WTC11 (cell line): Measurements from ENCODE around the gene CD276. TPM values are rescaled to one million over a fixed set of nuclear protein-coding genes. Genes with fewer than 3 reads are reported as not detected.

Experiments used
- ATAC-seq: fragments of 200-7000 bp; cut with Tn5 transposase; 2 replicates; pipeline ENCODE4 v1.10.0; 2021; ENCODE audit warnings: mild to moderate bottlenecking, moderate library complexity
- CTCF ChIA-PET: fragments of 300-600 bp; sonication (Branson Sonifier 250); formaldehyde crosslinking; loops from one replicate; lab custom pipeline; 2021; ENCODE audit warnings: antibody characterized with exemption; lab: Charles Lee
- POLR2A ChIA-PET: fragments of 350-600 bp; sonication (Branson Sonifier 250); formaldehyde crosslinking; loops from one replicate; lab custom pipeline; 2021; ENCODE audit warnings: antibody characterized with exemption; lab: Charles Lee
- DNase-seq: peaks from one replicate; pipeline ENCODE4 v3.0.0; 2021; ENCODE audit warnings: low spot score
- H3K27ac Mint-ChIP-seq: 2 replicates; pipeline ENCODE4 v1.8.0; 2021; ENCODE audit warnings: mixed read lengths
- H3K27me3 Mint-ChIP-seq: 2 replicates; pipeline ENCODE4 v1.8.0; 2021; ENCODE audit warnings: low read depth, mild to moderate bottlenecking, moderate library complexity, mixed read lengths
- H3K36me3 Mint-ChIP-seq: 2 replicates; pipeline ENCODE4 v1.8.0; 2021; ENCODE audit warnings: mixed read lengths
- H3K4me1 Mint-ChIP-seq: 2 replicates; pipeline ENCODE4 v1.8.0; 2022; ENCODE audit warnings: mixed read lengths
- H3K4me3 Mint-ChIP-seq: 2 replicates; pipeline ENCODE4 v1.8.0; 2021; ENCODE audit warnings: mild to moderate bottlenecking, moderate library complexity, mixed read lengths
- H3K9me3 Mint-ChIP-seq: 2 replicates; pipeline ENCODE4 v1.8.0; 2021; ENCODE audit warnings: mixed read lengths
- ELF4 ChIP-seq: sonication (generic); formaldehyde crosslinking; IDR thresholded peaks from 2 replicates; pipeline ENCODE4 v1.8.1; 2022; ENCODE audit warnings: low read depth, mild to moderate bottlenecking, moderate library complexity, missing genetic modification reagents
- EMX1 ChIP-seq: fragments of 250-450 bp; sonication (Bioruptor Pico); IDR thresholded peaks from 2 replicates; pipeline ENCODE4 v1.8.0; 2021; ENCODE audit warnings: mild to moderate bottlenecking
- FOXP4 ChIP-seq: sonication (generic); formaldehyde crosslinking; IDR thresholded peaks from 2 replicates; pipeline ENCODE4 v1.8.0; 2022; ENCODE audit warnings: mild to moderate bottlenecking, missing genetic modification reagents
- HMGXB4 ChIP-seq: sonication (generic); formaldehyde crosslinking; IDR thresholded peaks from 2 replicates; pipeline ENCODE4 v1.8.1; 2023; ENCODE audit warnings: mild to moderate bottlenecking, moderate library complexity, missing genetic modification reagents
- KAT7 ChIP-seq: sonication (generic); formaldehyde crosslinking; IDR thresholded peaks from 2 replicates; pipeline ENCODE4 v1.8.1; 2023; ENCODE audit warnings: missing genetic modification reagents, mild to moderate bottlenecking, borderline replicate concordance
- TCF7 ChIP-seq: sonication (generic); formaldehyde crosslinking; IDR thresholded peaks from 2 replicates; pipeline ENCODE4 v1.8.0; 2022; ENCODE audit warnings: mild to moderate bottlenecking, low read depth, missing genetic modification reagents, moderate library complexity
- ZNF121 ChIP-seq: sonication (generic); formaldehyde crosslinking; IDR thresholded peaks from 2 replicates; pipeline ENCODE4 v1.8.0; 2023; ENCODE audit warnings: missing genetic modification reagents
- ZNF263 ChIP-seq: sonication (generic); formaldehyde crosslinking; IDR thresholded peaks from 2 replicates; pipeline ENCODE4 v1.8.1; 2022; ENCODE audit warnings: low read depth, mild to moderate bottlenecking, moderate library complexity, missing genetic modification reagents
- ZNF512 ChIP-seq: sonication (generic); formaldehyde crosslinking; IDR thresholded peaks from 2 replicates; pipeline ENCODE4 v1.8.1; 2022; ENCODE audit warnings: missing genetic modification reagents, borderline replicate concordance
- total RNA-seq: library from RNA; stranded (reverse); gene quantifications from 3 replicates; pipeline ENCODE4 v1.2.3, GENCODE V29; 2021
- TF ChIP-seq, protein P1 (sequence below): fragments of 250-450 bp; sonication (Bioruptor Pico); IDR thresholded peaks from 2 replicates; pipeline ENCODE4 v2.1.2; 2022; ENCODE audit warnings: mild to moderate bottlenecking, moderate library complexity
- TF ChIP-seq, protein P2 (sequence below): fragments of 250-450 bp; sonication (Bioruptor Pico); IDR thresholded peaks from 2 replicates; pipeline ENCODE4 v1.9.0; 2021; ENCODE audit warnings: mild to moderate bottlenecking
- TF ChIP-seq, protein P3 (sequence below): sonication (generic); formaldehyde crosslinking; IDR thresholded peaks from 2 replicates; pipeline ENCODE4 v1.8.0; 2022; ENCODE audit warnings: mild to moderate bottlenecking, missing genetic modification reagents
- TF ChIP-seq, protein P4 (sequence below): sonication (generic); formaldehyde crosslinking; IDR thresholded peaks from 2 replicates; pipeline ENCODE4 v1.8.1; 2023; ENCODE audit warnings: mild to moderate bottlenecking, missing genetic modification reagents, borderline replicate concordance

The CD276 gene
- total RNA-seq, 1 experiment from 2014 or later: 153 TPM

DNA sequence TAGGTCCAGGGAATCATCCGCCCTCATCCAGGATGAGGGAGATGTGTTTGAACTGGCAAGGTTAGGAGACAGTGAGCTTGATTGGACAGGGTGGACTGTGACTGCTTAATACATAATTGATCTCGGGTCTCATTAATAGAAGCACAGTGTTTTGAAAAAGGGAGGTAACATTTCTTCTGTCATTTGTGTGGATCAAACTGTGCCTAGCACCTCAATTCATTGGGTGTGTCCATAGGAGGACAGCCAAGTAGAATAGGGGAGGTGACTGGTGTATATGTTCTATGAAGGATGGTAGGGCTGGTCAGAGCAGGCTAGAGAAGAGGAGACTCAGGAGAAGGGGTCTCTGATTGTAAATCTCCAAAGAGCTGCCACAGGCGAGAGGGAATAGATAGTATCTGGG is 71.8 kb downstream of the CD276 start (continued):
- TF ChIP-seq HMGXB4 (CRISPR knock-in tag) (no peak), ZNF263 (CRISPR knock-in tag) (no peak), EMX1 (CRISPR knock-in tag) (no peak), TCF7 (CRISPR knock-in tag) (no peak), ZNF512 (CRISPR knock-in tag) (no peak), KAT7 (no peak)
- TF ChIP-seq, protein P1, sequence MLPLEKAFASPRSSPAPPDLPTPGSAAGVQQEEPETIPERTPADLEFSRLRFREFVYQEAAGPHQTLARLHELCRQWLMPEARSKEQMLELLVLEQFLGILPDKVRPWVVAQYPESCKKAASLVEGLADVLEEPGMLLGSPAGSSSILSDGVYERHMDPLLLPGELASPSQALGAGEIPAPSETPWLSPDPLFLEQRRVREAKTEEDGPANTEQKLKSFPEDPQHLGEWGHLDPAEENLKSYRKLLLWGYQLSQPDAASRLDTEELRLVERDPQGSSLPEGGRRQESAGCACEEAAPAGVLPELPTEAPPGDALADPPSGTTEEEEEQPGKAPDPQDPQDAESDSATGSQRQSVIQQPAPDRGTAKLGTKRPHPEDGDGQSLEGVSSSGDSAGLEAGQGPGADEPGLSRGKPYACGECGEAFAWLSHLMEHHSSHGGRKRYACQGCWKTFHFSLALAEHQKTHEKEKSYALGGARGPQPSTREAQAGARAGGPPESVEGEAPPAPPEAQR (CRISPR knock-in tag): no peak
- TF ChIP-seq, protein P2, sequence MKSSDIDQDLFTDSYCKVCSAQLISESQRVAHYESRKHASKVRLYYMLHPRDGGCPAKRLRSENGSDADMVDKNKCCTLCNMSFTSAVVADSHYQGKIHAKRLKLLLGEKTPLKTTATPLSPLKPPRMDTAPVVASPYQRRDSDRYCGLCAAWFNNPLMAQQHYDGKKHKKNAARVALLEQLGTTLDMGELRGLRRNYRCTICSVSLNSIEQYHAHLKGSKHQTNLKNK (CRISPR knock-in tag): no peak

GRCh38 chr15:73756390-73756789 is 72.2 kb downstream of the CD276 start:
- ChIA-PET CTCF (interaction anchor here (0.6 kb wide), 1 partner anchor 238 kb away, joined by 3 read pairs; the partner anchor contains the start of gene PML), POLR2A (no interaction called here)
- Mint-ChIP-seq H3K36me3 (no peaks in the 10 kb centered on the region), H3K9me3 (no peaks in the 10 kb centered on the region), H3K4me3 (no peak overlapping the region), H3K4me1 (peaks cover 19% of the 10 kb centered on the region), H3K27ac (no peak overlapping the region), H3K27me3 (peaks cover 13% of the 10 kb centered on the region)
- no peak for TF ChIP-seq EMX1 (CRISPR knock-in tag)
- no peak for TF ChIP-seq ZNF121 (CRISPR knock-in tag)
- TF ChIP-seq ELF4: no peak
- no peak for TF ChIP-seq FOXP4 (CRISPR knock-in tag)
- TF ChIP-seq, protein P3, sequence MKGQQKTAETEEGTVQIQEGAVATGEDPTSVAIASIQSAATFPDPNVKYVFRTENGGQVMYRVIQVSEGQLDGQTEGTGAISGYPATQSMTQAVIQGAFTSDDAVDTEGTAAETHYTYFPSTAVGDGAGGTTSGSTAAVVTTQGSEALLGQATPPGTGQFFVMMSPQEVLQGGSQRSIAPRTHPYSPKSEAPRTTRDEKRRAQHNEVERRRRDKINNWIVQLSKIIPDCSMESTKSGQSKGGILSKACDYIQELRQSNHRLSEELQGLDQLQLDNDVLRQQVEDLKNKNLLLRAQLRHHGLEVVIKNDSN: no peak
- TF ChIP-seq, protein P4, sequence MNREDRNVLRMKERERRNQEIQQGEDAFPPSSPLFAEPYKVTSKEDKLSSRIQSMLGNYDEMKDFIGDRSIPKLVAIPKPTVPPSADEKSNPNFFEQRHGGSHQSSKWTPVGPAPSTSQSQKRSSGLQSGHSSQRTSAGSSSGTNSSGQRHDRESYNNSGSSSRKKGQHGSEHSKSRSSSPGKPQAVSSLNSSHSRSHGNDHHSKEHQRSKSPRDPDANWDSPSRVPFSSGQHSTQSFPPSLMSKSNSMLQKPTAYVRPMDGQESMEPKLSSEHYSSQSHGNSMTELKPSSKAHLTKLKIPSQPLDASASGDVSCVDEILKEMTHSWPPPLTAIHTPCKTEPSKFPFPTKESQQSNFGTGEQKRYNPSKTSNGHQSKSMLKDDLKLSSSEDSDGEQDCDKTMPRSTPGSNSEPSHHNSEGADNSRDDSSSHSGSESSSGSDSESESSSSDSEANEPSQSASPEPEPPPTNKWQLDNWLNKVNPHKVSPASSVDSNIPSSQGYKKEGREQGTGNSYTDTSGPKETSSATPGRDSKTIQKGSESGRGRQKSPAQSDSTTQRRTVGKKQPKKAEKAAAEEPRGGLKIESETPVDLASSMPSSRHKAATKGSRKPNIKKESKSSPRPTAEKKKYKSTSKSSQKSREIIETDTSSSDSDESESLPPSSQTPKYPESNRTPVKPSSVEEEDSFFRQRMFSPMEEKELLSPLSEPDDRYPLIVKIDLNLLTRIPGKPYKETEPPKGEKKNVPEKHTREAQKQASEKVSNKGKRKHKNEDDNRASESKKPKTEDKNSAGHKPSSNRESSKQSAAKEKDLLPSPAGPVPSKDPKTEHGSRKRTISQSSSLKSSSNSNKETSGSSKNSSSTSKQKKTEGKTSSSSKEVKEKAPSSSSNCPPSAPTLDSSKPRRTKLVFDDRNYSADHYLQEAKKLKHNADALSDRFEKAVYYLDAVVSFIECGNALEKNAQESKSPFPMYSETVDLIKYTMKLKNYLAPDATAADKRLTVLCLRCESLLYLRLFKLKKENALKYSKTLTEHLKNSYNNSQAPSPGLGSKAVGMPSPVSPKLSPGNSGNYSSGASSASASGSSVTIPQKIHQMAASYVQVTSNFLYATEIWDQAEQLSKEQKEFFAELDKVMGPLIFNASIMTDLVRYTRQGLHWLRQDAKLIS (CRISPR knock-in tag): no peak
- TF ChIP-seq ZNF512 (CRISPR knock-in tag): no peak
- ATAC-seq: no peak
- DNase-seq: no peak
